ENCODE measurements around the gene FASTKD2. TPM values are rescaled to one million over a fixed set of nuclear protein-coding genes. Genes with fewer than 3 reads are reported as not detected.

Gene FASTKD2
- total and polyA plus RNA-seq, 2 experiments from 2014 or later = 17.7 to 34.4 TPM

- Histone ChIP-seq H3K27me3 (no peaks in the 10 kb centered on the region), H2AFZ (no peak overlapping the region), H3K27ac (no peak overlapping the region), H4K20me1 (ENCODE audit: insufficient read depth, poor library complexity, severe bottlenecking) (no peaks in the 10 kb centered on the region), H3K36me3 (replicated peaks; ENCODE audit: insufficient read depth, low read depth) (no peaks in the 10 kb centered on the region), H3K4me1 (ENCODE audit: insufficient read depth) (no peaks in the 10 kb centered on the region), H3K9me3 (ENCODE audit: low read depth) (no peaks in the 10 kb centered on the region), H3K79me2 (no peaks in the 10 kb centered on the region), H3K4me2 (no peak overlapping the region), H3K4me3 (no peak overlapping the region), H3K9me2 (replicated peaks; ENCODE audit: insufficient read depth) (no peaks in the 10 kb centered on the region)
- no peak for DNase-seq (ENCODE audit: low spot score)
- 66% methylated on average over 2 of the region's 2 CpGs for WGBS (ENCODE audit: low lambda C conversion rate, missing lambda C conversion rate)
- no peak for TF ChIP-seq EZH2 (IDR thresholded peaks at IDR 0.05; ENCODE audit: borderline replicate concordance)
- TF ChIP-seq, protein P1, sequence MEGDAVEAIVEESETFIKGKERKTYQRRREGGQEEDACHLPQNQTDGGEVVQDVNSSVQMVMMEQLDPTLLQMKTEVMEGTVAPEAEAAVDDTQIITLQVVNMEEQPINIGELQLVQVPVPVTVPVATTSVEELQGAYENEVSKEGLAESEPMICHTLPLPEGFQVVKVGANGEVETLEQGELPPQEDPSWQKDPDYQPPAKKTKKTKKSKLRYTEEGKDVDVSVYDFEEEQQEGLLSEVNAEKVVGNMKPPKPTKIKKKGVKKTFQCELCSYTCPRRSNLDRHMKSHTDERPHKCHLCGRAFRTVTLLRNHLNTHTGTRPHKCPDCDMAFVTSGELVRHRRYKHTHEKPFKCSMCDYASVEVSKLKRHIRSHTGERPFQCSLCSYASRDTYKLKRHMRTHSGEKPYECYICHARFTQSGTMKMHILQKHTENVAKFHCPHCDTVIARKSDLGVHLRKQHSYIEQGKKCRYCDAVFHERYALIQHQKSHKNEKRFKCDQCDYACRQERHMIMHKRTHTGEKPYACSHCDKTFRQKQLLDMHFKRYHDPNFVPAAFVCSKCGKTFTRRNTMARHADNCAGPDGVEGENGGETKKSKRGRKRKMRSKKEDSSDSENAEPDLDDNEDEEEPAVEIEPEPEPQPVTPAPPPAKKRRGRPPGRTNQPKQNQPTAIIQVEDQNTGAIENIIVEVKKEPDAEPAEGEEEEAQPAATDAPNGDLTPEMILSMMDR (IDR thresholded peaks at IDR 0.05; ENCODE audit: poor library complexity) = no peak
- TF ChIP-seq EZH2phosphoT487 (IDR thresholded peaks at IDR 0.05; ENCODE audit: low read depth, severe bottlenecking, unreplicated experiment) = no peak
These were observed 26.1 kb upstream of the FASTKD2 start for GRCh38 chr2:206739271-206739670.

DNA sequence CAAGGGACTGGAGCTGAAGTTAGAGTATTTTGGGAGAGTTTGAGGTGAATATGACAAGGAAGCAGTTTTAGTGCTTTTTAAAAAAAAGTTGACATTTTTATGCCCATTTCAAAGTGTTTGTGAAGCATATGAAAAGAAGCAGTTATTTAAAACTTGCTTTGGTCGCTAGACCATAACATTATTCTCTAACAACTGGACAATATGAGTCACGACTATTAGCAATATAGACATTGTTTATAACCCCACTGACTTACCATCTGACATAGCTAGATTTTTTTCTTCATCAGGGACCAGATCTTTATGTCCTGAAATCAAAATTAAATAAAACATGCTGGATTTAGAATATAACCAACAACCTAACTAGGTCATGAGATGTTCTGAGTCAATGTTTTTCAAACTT, 24.6 kb upstream of the FASTKD2 start:
- Histone ChIP-seq H3K4me3 (no peak overlapping the region), H3K27ac (no peak overlapping the region), H3K79me2 (no peaks in the 10 kb centered on the region), H2AFZ (no peak overlapping the region), H3K9me3 (ENCODE audit: low read depth) (no peaks in the 10 kb centered on the region), H4K20me1 (ENCODE audit: insufficient read depth, poor library complexity, severe bottlenecking) (no peaks in the 10 kb centered on the region), H3K4me1 (ENCODE audit: insufficient read depth) (no peaks in the 10 kb centered on the region), H3K4me2 (no peak overlapping the region), H3K9me2 (replicated peaks; ENCODE audit: insufficient read depth) (no peaks in the 10 kb centered on the region), H3K27me3 (no peaks in the 10 kb centered on the region), H3K36me3 (replicated peaks; ENCODE audit: insufficient read depth, low read depth) (no peaks in the 10 kb centered on the region)
- DNase-seq (ENCODE audit: low spot score) = no peak
- 40% methylated on average over 2 of the region's 2 CpGs for WGBS (ENCODE audit: low lambda C conversion rate, missing lambda C conversion rate)
- TF ChIP-seq EZH2phosphoT487 (IDR thresholded peaks at IDR 0.05; ENCODE audit: low read depth, severe bottlenecking, unreplicated experiment) (no peak), EZH2 (IDR thresholded peaks at IDR 0.05; ENCODE audit: borderline replicate concordance) (no peak)
- TF ChIP-seq, protein P1 (IDR thresholded peaks at IDR 0.05; ENCODE audit: poor library complexity) = no peak

GRCh38 chr2:206756816-206757215, 8.6 kb upstream of the FASTKD2 start:
- H4K20me1 ChIP-seq (ENCODE audit: insufficient read depth, poor library complexity, severe bottlenecking) = no peaks in the 10 kb centered on the region
- no peak for DNase-seq (ENCODE audit: low spot score)
- no peak overlapping the region for H3K27ac ChIP-seq
- no peak overlapping the region for H3K4me2 ChIP-seq
- H3K9me2 ChIP-seq (replicated peaks; ENCODE audit: insufficient read depth) = no peaks in the 10 kb centered on the region
- H2AFZ ChIP-seq = no peak overlapping the region
- TF ChIP-seq, protein P1 (IDR thresholded peaks at IDR 0.05; ENCODE audit: poor library complexity) = no peak
- TF ChIP-seq EZH2 (IDR thresholded peaks at IDR 0.05; ENCODE audit: borderline replicate concordance) (no peak), EZH2phosphoT487 (IDR thresholded peaks at IDR 0.05; ENCODE audit: low read depth, severe bottlenecking, unreplicated experiment) (no peak)
- H3K9me3 ChIP-seq (ENCODE audit: low read depth) = no peaks in the 10 kb centered on the region
- no peaks in the 10 kb centered on the region for H3K36me3 ChIP-seq (replicated peaks; ENCODE audit: insufficient read depth, low read depth)
- no peak overlapping the region for H3K4me3 ChIP-seq
- WGBS (ENCODE audit: low lambda C conversion rate, missing lambda C conversion rate) = 37% methylated on average over 1 of the region's 1 CpG
- H3K27me3 ChIP-seq = peaks cover 9% of the 10 kb centered on the region
- no peaks in the 10 kb centered on the region for H3K79me2 ChIP-seq
- H3K4me1 ChIP-seq (ENCODE audit: insufficient read depth) = no peaks in the 10 kb centered on the region

Data from hepatocyte (in vitro differentiated cells).